ENCODE measurements around the gene NEDD9.

- TF ChIP-seq CHD2 (IDR thresholded peaks at IDR 0.05; ENCODE audit: low read length, partially characterized antibody), result no peak
- TF ChIP-seq CTCF (IDR thresholded peaks at IDR 0.05), result no peak
- no peak for TF ChIP-seq EP300 (IDR thresholded peaks at IDR 0.05; ENCODE audit: borderline replicate concordance in 1 of 2, low read depth in 1 of 2, low read length in 1 of 2)
- no peak for TF ChIP-seq PBX3 (IDR thresholded peaks at IDR 0.05)
- TF ChIP-seq RAD21 (IDR thresholded peaks at IDR 0.05; ENCODE audit: low read length), result no peak
- no peak for TF ChIP-seq USF1 (IDR thresholded peaks at IDR 0.05; ENCODE audit: borderline replicate concordance, low read depth)
- TF ChIP-seq USF2 (IDR thresholded peaks at IDR 0.05; ENCODE audit: borderline replicate concordance, low read depth, low read length), result no peak
- TF ChIP-seq NRF1 (IDR thresholded peaks at IDR 0.05; ENCODE audit: low read depth, low read length), result no peak
These were observed 60.5 kb downstream of the NEDD9 start for GRCh38 chr6:11171952-11172351.
